Esophagus squamous epithelium (tissue), 5 donors: ENCODE measurements around the gene GIMAP7. TPM values are rescaled to one million over a fixed set of nuclear protein-coding genes. Genes with fewer than 3 reads are reported as not detected.
"Not testable (repeated sequence)": the region's sequence is repeated elsewhere in the genome, so short reads cannot be mapped to it uniquely, and the experiment has no call there.

Experiments
- DNase-seq: peaks from one replicate; lab custom pipeline; 2025; lab: John Stamatoyannopoulos, UW
- H3K27ac ChIP-seq, 4 donors: fragments of 200-600 bp; sonication (generic); one replicate each; pipeline ENCODE4 v1.5.1; 2016 to 2019; ENCODE audit warnings: mild to moderate bottlenecking in 1 of 4
- H3K27me3 ChIP-seq, 4 donors: fragments of 200-600 bp; sonication (generic); 1 replicate in 3 of 4; 2 replicates in 1 of 4; pipeline versions ENCODE4 v1.5.1 to v1.6.0; 2017 to 2021; ENCODE audit warnings: antibody characterized with exemption in 1 of 4
- H3K36me3 ChIP-seq, 3 donors: fragments of 200-600 bp; sonication (generic); one replicate each; pipeline ENCODE4 v1.5.1; 2016 to 2019
- H3K4me1 ChIP-seq, 3 donors: fragments of 200-600 bp; sonication (generic); one replicate each; pipeline ENCODE4 v1.5.1; 2017 to 2019
- H3K4me3 ChIP-seq, 4 donors: fragments of 200-600 bp; sonication (generic); 1 replicate in 3 of 4; 2 replicates in 1 of 4; pipeline ENCODE4 v1.5.1; 2016 to 2019; ENCODE audit warnings: mild to moderate bottlenecking in 2 of 4, moderate library complexity in 1 of 4
- H3K9me3 ChIP-seq, 3 donors: fragments of 200-600 bp; sonication (generic); one replicate each; pipeline ENCODE4 v1.5.1; 2016 to 2019
- CTCF ChIP-seq, 6 experiments: fragments of 450-650 bp in 4 of 6; fragments of 200-600 bp in 2 of 6; sonication (generic) in 2 of 6; IDR thresholded peaks; one replicate each; pipeline ENCODE4 v1.5.1; 2016 to 2019; ENCODE audit warnings: antibody characterized with exemption in 6 of 6, mild to moderate bottlenecking in 4 of 6, moderate library complexity in 4 of 6
- POLR2A ChIP-seq, 4 donors: fragments of 450-650 bp; IDR thresholded peaks; one replicate each; pipeline ENCODE4 v1.6.1; 2017; ENCODE audit warnings: antibody characterized with exemption in 4 of 4, mild to moderate bottlenecking in 4 of 4, moderate library complexity in 3 of 4
- WGBS, 2 donors: methylation state at CpG; one replicate each; pipeline ENCODE4 v1.1.5; 2018; 5-methylcytosine and 5-hydroxymethylcytosine counted together
- intact Hi-C: fragments of 100-400 bp; cut with DNase I; formaldehyde crosslinking; loops from one replicate; pipeline ENCODE4 v1.15.0; 2022
- total RNA-seq, 4 donors: library from RNA; depleted of rRNA; stranded (reverse); fragments of >200 nt; gene quantifications; one replicate each; pipeline ENCODE4 v1.1.0, GENCODE V29; 2016
- donor health status: DM: yes; HTN: yes; CAD: no.

The GIMAP7 gene
- total RNA-seq, 4 donors from 2014 or later: 0.64 to 18.1 (median 3.3) TPM

- Histone ChIP-seq H3K27ac (peak overlapping the region; percentile 11 to 80 (median 50)), H3K4me1 (peaks cover 0 to 49% (median 5%) of the 10 kb centered on the region in 3 donors), H3K9me3 (no peaks in the 10 kb centered on the region), H3K36me3 (peaks cover 0 to 10% (median 0%) of the 10 kb centered on the region in 3 donors), H3K4me3 (no peak overlapping the region), H3K27me3 (no peaks in the 10 kb centered on the region)
- TF ChIP-seq POLR2A (IDR thresholded peaks at IDR 0.05): peak in 1 of 4 donors; percentile 49
- no peak for TF ChIP-seq CTCF (IDR thresholded peaks at IDR 0.05)
- DNase-seq: no peak
- 67 to 71% methylated on average over 9 of the region's 9 CpGs for WGBS, 2 donors
- intact Hi-C loops: no loop called here
Measured at GRCh38 chr7:150481186-150481920, 33.3 kb upstream of the GIMAP7 start.

GRCh38 chr7:150481922-150482321, 32.8 kb upstream of the GIMAP7 start:
- H3K27me3 ChIP-seq: no peaks in the 10 kb centered on the region
- no peak for TF ChIP-seq CTCF (IDR thresholded peaks at IDR 0.05)
- no peak for TF ChIP-seq POLR2A (IDR thresholded peaks at IDR 0.05)
- peaks cover 0 to 49% (median 5%) of the 10 kb centered on the region in 3 donors for H3K4me1 ChIP-seq
- intact Hi-C loops: no loop called here
- no peak for DNase-seq
- H3K4me3 ChIP-seq: no peak overlapping the region
- 55 to 57% methylated on average over 4 of the region's 4 CpGs for WGBS, 2 donors
- H3K36me3 ChIP-seq: peaks cover 0 to 9% (median 0%) of the 10 kb centered on the region in 3 donors
- no peaks in the 10 kb centered on the region for H3K9me3 ChIP-seq
- H3K27ac ChIP-seq: peak overlapping the region in 3 of 4 donors; percentile 11 to 80 (median 60)

GRCh38 chr7:150483514-150483913, 31.2 kb upstream of the GIMAP7 start:
- H3K9me3 ChIP-seq, H3K36me3 ChIP-seq, H3K27me3 ChIP-seq, DNase-seq, intact Hi-C loops: not testable (repeated sequence)
- 20 to 26% methylated on average over 2 of the region's 2 CpGs for WGBS, 2 donors
- H3K27ac ChIP-seq: peak overlapping the region in 3 of 4 donors; percentile 44 to 61 (median 53)
- H3K4me3 ChIP-seq: peak overlapping the region in 1 of 4 donors; percentile 8
- peaks cover 0 to 43% (median 3%) of the 10 kb centered on the region in 3 donors for H3K4me1 ChIP-seq

- DNase-seq, H3K36me3 ChIP-seq, H3K27me3 ChIP-seq, intact Hi-C loops, H3K9me3 ChIP-seq: not testable (repeated sequence)
- H3K4me3 ChIP-seq: peak overlapping the region in 1 of 4 donors; percentile 8
- H3K27ac ChIP-seq: peak overlapping the region in 3 of 4 donors; percentile 44 to 61 (median 53)
- 40 to 48% methylated on average over 3 of the region's 3 CpGs for WGBS, 2 donors
- H3K4me1 ChIP-seq: peaks cover 0 to 37% (median 0%) of the 10 kb centered on the region in 3 donors
Measured at GRCh38 chr7:150484071-150484470, 30.6 kb upstream of the GIMAP7 start.

- Histone ChIP-seq H3K27ac (no peak overlapping the region), H3K4me1 (peaks cover 0 to 7% (median 0%) of the 10 kb centered on the region in 3 donors), H3K9me3 (no peaks in the 10 kb centered on the region), H3K36me3 (no peaks in the 10 kb centered on the region), H3K27me3 (no peaks in the 10 kb centered on the region), H3K4me3 (no peak overlapping the region)
- WGBS, 2 donors: 65% methylated on average over 2 of the region's 2 CpGs
- TF ChIP-seq POLR2A (IDR thresholded peaks at IDR 0.05) (no peak), CTCF (IDR thresholded peaks at IDR 0.05) (no peak)
- DNase-seq: no peak
- intact Hi-C loops: no loop called here
Measured at GRCh38 chr7:150487625-150488024, 27.0 kb upstream of the GIMAP7 start.

GRCh38 chr7:150489782-150490181, 24.9 kb upstream of the GIMAP7 start:
- 86 to 87% methylated on average over 1 of the region's 1 CpG for WGBS, 2 donors
- TF ChIP-seq POLR2A (IDR thresholded peaks at IDR 0.05) (no peak), CTCF (IDR thresholded peaks at IDR 0.05) (no peak)
- no peak for DNase-seq
- Histone ChIP-seq H3K9me3 (no peaks in the 10 kb centered on the region), H3K27me3 (no peaks in the 10 kb centered on the region), H3K27ac (no peak overlapping the region), H3K4me3 (no peak overlapping the region), H3K36me3 (no peaks in the 10 kb centered on the region), H3K4me1 (no peaks in the 10 kb centered on the region)
- intact Hi-C loops: no loop called here

GRCh38 chr7:150493442-150493841, 21.2 kb upstream of the GIMAP7 start:
- H3K9me3 ChIP-seq, H3K4me3 ChIP-seq, H3K27ac ChIP-seq, DNase-seq, intact Hi-C loops, H3K36me3 ChIP-seq, H3K4me1 ChIP-seq, H3K27me3 ChIP-seq: not testable (repeated sequence)
- WGBS, 2 donors: 17% methylated on average over 1 of the region's 3 CpGs; no CpG with 5 or more reads in 1 of the 2 donors
